GM21360 (cell line): ENCODE results near the gene IGFLR1.

Experiments
- ATAC-seq: cut with Tn5 transposase; IDR thresholded peaks from one replicate; pipeline ENCODE4 v1.9.1; 2021; ENCODE audit warnings: mild to moderate bottlenecking, moderate library complexity; ENCODE audit not compliant: unreplicated experiment

The IGFLR1 gene, protein sequence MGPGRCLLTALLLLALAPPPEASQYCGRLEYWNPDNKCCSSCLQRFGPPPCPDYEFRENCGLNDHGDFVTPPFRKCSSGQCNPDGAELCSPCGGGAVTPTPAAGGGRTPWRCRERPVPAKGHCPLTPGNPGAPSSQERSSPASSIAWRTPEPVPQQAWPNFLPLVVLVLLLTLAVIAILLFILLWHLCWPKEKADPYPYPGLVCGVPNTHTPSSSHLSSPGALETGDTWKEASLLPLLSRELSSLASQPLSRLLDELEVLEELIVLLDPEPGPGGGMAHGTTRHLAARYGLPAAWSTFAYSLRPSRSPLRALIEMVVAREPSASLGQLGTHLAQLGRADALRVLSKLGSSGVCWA

GRCh38 chr19:35742121-35742724, at the start of gene IGFLR1:
Gene IGFLR1 (minus strand): TSS chr19:35742452. CDS start chr19:35741180, 1,272 bp downstream.
- no peak for ATAC-seq

DNA sequence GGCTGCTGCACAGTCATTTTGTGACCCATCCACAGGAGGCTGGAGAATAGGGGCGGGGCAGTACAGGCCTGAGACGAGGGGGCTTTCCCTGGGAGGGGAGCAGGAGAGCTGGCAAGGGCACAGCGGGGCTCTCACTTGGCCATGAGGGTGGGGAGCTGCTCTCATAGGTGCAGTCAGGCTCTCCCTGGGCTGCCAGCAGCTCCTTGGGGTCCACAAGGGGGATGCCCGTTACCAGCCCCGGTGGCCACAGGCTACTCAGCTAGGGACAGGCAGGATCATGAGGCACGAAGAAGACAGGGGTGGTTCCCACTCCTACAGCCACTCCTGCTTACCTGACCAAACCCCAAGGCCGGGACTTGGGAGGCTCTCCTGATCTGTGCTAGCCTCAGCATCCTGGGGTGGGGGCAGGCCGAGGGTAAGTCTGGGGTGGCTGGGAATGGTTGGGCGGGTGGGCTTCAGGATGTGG, 49.6 kb upstream of the IGFLR1 start:
- no peak for ATAC-seq

GRCh38 chr19:35790981-35791813, 48.9 kb upstream of the IGFLR1 start:
- ATAC-seq = no peak

GRCh38 chr19:35789978-35790944, 48.0 kb upstream of the IGFLR1 start:
- no peak for ATAC-seq

DNA sequence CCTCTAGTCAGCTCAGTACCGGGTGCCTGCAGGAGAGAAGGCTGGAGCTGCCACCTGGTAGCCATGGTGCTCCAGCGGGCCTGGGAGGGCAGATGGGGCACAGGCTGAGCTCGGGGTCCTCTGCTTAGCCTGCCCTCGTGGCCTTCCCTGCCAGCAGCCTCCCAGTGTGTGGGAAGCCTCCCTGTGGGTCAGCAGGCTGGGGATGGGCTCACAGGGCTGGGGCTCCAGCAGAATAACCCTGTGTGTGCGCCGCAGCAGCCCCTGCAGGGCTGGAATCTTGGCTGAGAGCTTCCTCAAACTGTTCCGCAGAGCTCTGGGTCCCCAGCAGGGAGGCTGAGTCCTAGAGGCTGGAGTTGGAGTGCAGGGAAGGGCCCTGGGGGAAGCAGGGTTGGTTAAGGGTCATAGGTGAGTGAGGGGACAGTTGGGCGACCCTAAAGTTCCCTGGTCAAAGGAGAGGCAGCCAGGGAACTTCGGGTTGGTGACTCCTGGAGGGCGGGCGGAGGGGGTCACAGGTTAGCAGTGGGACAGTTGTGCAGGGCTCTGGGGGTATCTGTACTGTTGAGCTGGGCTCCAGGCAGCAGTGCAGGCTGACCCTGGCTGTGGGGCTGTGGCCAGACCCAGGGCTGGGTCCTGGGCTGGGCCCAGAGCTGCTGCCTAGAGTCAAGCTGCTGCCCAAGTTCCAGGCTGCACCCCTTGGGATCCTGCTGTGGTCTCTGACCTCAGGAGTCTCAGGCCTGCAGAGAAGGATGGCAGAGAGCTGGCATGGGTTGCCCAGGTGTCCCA, 47.1 kb upstream of the IGFLR1 start:
- no peak for ATAC-seq

DNA sequence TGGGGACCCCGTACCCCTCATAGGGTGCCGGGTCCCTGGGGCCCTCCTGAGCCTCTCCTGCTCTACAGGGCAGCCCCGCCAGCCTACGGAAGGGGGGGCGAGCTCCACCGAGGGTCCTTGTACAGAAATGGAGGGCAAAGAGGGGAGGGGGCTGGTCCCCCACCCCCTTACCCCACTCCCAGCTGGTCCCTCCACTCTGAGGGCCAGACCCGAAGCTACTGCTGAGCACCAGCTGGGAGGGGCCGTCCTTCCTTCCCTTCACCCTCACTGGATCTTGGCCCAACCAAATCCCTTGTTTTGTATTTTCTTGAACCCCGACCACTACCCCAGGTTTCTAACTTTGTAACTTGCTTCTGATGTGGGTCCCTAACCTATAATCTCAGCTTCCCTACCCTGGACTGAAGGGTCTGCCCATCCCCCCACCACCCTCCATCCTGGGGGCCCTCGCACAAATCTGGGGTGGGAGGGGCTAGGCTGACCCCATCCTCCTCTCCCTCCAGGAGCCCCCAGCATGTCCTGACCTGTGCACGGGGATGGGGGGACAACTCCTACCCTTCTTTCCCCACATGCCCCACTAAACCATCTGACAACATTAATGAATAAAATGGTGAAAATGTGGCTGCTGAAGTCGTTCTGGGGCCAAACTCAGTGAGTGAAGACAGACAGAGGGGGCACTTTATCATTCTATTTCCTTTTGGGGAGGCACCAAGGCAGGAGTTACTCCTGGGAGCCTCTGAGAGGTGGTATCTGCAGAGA, 46.1 kb upstream of the IGFLR1 start:
- ATAC-seq = no peak

DNA sequence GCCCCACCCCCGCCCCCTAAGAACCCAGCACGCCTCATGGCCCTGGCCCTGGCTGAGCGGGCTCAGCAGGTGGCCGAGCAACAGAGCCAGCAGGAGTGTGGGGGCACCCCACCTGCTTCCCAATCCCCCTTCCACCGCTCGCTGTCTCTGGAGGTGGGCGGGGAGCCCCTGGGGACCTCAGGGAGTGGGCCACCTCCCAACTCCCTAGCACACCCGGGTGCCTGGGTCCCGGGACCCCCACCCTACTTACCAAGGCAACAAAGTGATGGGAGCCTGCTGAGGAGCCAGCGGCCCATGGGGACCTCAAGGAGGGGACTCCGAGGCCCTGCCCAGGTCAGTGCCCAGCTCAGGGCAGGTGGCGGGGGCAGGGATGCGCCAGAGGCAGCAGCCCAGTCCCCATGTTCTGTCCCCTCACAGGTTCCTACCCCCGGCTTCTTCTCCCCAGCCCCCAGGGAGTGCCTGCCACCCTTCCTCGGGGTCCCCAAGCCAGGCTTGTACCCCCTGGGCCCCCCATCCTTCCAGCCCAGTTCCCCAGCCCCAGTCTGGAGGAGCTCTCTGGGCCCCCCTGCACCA, 45.1 kb upstream of the IGFLR1 start:
- ATAC-seq = no peak

DNA sequence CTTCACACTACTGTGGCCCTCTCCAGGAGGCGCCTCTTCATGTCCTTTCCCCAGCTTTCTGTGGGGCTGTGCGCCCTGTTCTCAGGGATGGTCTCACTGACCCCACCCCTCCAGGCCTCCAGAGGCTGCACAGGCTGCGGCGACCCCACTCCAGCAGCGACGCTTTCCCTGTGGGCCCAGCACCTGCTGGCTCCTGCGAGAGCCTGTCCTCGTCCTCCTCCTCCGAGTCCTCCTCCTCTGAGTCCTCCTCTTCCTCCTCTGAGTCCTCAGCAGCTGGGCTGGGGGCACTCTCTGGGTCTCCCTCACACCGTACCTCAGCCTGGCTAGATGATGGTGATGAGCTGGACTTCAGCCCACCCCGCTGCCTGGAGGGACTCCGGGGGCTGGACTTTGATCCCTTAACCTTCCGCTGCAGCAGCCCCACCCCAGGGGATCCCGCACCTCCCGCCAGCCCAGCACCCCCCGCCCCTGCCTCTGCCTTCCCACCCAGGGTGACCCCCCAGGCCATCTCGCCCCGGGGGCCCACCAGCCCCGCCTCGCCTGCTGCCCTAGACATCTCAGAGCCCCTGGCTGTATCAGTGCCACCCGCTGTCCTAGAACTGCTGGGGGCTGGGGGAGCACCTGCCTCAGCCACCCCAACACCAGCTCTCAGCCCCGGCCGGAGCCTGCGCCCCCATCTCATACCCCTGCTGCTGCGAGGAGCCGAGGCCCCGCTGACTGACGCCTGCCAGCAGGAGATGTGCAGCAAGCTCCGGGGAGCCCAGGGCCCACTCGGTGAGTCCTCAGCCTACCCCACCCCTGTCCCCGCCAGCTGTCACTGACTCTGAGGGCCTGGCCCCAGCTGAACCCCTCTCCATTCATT, 44.3 kb upstream of the IGFLR1 start:
- no peak for ATAC-seq

DNA sequence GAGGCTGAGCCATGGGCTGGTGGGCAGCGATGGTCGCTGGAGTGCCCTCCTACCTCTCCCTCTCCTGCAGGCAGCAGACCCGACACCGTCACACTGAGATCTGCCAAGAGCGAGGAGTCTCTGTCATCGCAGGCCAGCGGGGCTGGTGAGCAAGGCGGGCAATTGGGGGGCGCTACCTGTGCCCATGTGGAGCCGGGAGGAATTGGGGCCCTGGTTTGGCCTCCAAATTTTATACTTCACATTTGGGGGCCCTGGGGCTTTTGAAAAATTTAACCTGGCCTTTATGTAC, 43.0 kb upstream of the IGFLR1 start:
- ATAC-seq = no peak

DNA sequence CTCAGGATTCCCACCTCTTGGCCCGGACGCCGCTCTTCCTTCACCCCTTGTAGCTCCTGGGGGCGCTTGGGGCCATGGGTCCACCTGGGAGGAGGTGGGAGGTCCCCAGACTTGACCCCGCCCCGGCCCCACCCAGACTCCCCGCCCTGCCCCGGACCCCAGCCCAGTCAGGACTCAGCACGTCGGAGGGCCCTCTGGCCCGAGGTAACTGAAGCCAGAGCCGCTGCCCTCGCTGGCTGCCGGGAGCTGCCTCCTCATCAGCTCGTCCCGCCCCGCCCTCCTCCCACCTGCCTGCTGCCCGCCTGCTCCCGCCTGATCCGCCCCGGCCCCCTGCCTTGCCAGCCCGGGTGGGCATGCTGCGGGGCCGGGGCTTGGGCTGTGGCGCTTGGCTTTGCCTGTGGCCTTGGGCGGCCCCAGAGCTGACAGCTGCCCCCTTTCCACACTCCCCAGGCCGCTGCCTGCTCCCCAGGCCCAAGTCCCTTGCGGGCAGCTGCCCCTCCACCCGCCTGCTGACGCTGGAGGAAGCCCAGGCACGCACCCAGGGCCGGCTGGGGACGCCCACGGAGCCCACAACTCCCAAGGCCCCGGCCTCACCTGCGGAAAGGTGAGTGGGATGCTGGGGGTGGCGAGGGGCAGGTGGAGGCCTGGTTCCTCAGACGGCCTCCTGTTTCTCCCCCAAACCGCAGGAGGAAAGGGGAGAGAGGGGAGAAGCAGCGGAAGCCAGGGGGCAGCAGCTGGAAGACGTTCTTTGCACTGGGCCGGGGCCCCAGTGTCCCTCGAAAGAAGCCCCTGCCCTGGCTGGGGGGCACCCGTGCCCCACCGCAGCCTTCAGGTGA, 42.5 kb upstream of the IGFLR1 start:
- ATAC-seq = no peak

- ATAC-seq = no peak
Observed at GRCh38 chr19:35783469-35784434, 41.5 kb upstream of the IGFLR1 start.

DNA sequence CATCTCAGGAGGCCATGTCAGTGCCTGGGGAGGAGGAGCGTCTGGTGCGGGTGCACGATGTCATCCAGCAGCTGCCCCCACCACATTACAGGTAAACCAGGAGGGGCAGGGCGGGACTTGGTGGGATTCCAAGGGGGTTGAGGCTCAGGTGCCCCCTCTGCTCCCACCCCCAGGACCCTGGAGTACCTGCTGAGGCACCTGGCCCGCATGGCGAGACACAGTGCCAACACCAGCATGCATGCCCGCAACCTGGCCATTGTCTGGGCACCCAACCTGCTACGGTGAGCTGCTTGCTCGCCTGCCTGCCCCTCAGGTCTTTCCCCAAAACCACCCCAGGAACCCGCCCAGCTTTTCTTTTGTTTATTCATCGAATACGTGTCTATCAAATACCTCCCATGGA, 40.3 kb upstream of the IGFLR1 start:
- no peak for ATAC-seq

- ATAC-seq = no peak
Observed at GRCh38 chr19:35781650-35782049, 39.4 kb upstream of the IGFLR1 start.

GRCh38 chr19:35780717-35781116, 38.5 kb upstream of the IGFLR1 start:
- no peak for ATAC-seq

GRCh38 chr19:35780058-35780457, 37.8 kb upstream of the IGFLR1 start:
- ATAC-seq = no peak

- no peak for ATAC-seq
Observed at GRCh38 chr19:35779033-35779432, 36.8 kb upstream of the IGFLR1 start.
